Measurements from ENCODE around the gene ZNF532.

ZNF532 gene

DNA sequence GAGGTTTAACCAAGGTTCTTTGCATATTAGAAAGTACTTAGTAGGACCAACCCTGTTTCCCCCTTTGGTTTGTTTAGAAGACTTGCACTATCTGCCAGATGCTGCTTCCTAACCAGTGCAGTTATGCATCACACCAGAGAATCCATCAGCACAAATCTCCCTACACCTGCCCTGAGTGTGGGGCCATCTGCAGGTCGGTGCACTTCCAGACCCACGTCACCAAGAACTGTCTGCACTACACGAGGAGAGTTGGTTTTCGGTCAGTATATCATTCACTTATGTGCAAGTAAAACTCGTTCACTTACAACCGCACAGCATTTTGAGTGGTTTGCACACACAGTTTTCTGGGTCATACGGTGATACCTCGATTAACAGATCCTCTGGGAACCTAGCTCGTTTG is 69.7 kb downstream of the ZNF532 start:
- TF ChIP-seq FOXP2 (optimal IDR thresholded peaks at IDR 0.05; ENCODE audit: borderline replicate concordance, extremely low read depth, extremely low read length, insufficient read depth) = no peak
- TF ChIP-seq POLR2AphosphoS5 (IDR thresholded peaks at IDR 0.05; ENCODE audit: low read depth, low read length) = no peak
- TF ChIP-seq SIN3A (IDR thresholded peaks at IDR 0.05; ENCODE audit: borderline replicate concordance, insufficient read depth, low read length) = no peak
- TF ChIP-seq TAF1 (IDR thresholded peaks at IDR 0.05; ENCODE audit: borderline replicate concordance, insufficient read depth, low read length) = no peak
- no peak for TF ChIP-seq REST (IDR thresholded peaks at IDR 0.05; ENCODE audit: insufficient read depth in 1 of 2, low read depth in 2 of 2, low read length in 2 of 2)

GRCh38 chr18:58934933-58935577 is 70.4 kb downstream of the ZNF532 start:
- no peak for TF ChIP-seq FOXP2 (optimal IDR thresholded peaks at IDR 0.05; ENCODE audit: borderline replicate concordance, extremely low read depth, extremely low read length, insufficient read depth)
- no peak for TF ChIP-seq REST (IDR thresholded peaks at IDR 0.05; ENCODE audit: insufficient read depth in 1 of 2, low read depth in 2 of 2, low read length in 2 of 2)
- TF ChIP-seq POLR2AphosphoS5 (IDR thresholded peaks at IDR 0.05; ENCODE audit: low read depth, low read length) = no peak

- no peak for TF ChIP-seq SIN3A (IDR thresholded peaks at IDR 0.05; ENCODE audit: borderline replicate concordance, insufficient read depth, low read length)
- no peak for TF ChIP-seq REST (IDR thresholded peaks at IDR 0.05; ENCODE audit: insufficient read depth in 1 of 2, low read depth in 2 of 2, low read length in 2 of 2)
- TF ChIP-seq TAF1 (IDR thresholded peaks at IDR 0.05; ENCODE audit: borderline replicate concordance, insufficient read depth, low read length) = no peak
- TF ChIP-seq POLR2AphosphoS5 (IDR thresholded peaks at IDR 0.05; ENCODE audit: low read depth, low read length) = no peak
Observed at GRCh38 chr18:58937071-58937886, 72.6 kb downstream of the ZNF532 start.

DNA sequence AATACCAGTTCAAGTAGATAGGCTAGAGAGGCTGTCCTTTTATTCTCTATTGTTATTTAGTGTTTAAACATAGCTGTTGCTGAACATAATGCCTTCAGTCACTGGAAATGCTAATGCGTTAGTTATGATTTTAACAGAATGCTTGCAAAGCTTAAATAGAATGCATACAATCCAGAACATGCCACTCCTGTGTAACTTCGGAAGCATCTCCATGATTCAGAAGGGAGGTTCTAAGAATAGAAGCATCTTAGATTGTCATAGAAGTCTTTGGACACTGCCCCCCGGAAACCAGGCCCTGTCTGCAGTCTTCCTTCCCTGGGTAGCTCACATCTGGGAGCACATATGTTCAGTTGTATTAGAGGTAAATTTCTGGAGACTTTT is 73.2 kb downstream of the ZNF532 start:
- TF ChIP-seq POLR2AphosphoS5 (IDR thresholded peaks at IDR 0.05; ENCODE audit: low read depth, low read length) = no peak

DNA sequence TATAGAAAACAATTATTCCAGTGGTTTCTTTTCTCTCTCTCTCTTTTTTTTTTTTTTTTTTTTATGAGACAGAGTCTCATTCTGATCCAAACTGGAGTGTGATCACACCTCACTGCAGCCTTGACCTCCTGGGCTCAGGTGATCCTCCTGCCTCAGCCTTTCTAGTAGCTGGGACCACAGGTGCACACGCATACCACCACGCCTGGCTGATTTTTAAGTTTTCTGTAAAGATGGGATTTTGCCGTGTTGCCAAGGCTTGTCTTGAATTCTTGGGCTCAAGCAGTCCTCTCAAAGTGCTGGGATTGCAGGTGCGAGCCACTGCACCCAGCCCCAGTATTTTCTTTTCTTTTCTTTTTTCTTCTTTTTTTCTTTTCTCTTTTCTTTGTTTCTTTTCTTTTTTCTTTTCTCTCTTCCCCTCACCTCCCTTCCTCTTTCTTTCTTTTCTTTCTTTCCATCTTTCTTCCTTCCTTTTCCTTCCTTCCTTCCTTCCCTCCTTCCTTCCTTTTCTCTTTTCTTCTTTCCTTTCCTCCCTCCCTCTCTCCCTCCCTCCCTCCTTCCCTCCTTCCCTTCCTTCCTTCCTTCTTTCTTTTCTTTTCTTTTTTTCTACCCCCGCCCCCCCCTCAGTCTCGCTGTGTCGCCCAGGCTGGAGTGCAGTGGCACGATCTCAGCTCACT is 76.9 kb downstream of the ZNF532 start:
- TF ChIP-seq POLR2AphosphoS5 (IDR thresholded peaks at IDR 0.05; ENCODE audit: low read depth, low read length) = no peak
- TF ChIP-seq TAF1 (IDR thresholded peaks at IDR 0.05; ENCODE audit: borderline replicate concordance, insufficient read depth, low read length) = no peak
- TF ChIP-seq SIN3A (IDR thresholded peaks at IDR 0.05; ENCODE audit: borderline replicate concordance, insufficient read depth, low read length) = no peak

DNA sequence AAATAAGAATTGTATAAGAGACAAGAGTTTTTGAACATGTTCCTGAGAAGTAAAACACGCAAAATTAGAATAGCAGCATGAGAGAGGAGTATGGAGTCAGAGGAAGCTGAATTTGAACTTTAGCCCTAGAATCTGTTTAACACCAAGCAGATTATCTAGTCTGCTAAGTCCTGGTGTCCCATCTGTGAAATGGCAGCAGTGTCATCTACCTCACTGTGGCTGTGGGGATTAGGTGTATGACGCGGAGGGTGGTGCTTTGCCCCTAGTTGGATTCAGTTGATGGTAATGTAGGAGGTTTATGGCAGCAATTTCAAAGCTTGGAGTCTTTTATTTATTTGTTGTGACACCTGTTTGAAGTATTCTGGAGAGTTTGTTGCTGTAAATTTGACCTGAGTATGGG is 79.2 kb downstream of the ZNF532 start:
- no peak for TF ChIP-seq TAF1 (IDR thresholded peaks at IDR 0.05; ENCODE audit: borderline replicate concordance, insufficient read depth, low read length)
- TF ChIP-seq POLR2AphosphoS5 (IDR thresholded peaks at IDR 0.05; ENCODE audit: low read depth, low read length) = no peak
- no peak for TF ChIP-seq FOXP2 (optimal IDR thresholded peaks at IDR 0.05; ENCODE audit: borderline replicate concordance, extremely low read depth, extremely low read length, insufficient read depth)
- TF ChIP-seq REST (IDR thresholded peaks at IDR 0.05; ENCODE audit: insufficient read depth in 1 of 2, low read depth in 2 of 2, low read length in 2 of 2) = no peak
- no peak for TF ChIP-seq SIN3A (IDR thresholded peaks at IDR 0.05; ENCODE audit: borderline replicate concordance, insufficient read depth, low read length)
